GM23338 (cell line): ENCODE results near the gene SMIM22.

Source experiments
- CREB1 ChIP-seq: fragments of 250-450 bp; sonication (Bioruptor Pico); IDR thresholded peaks from 2 replicates; pipeline ENCODE4 v1.5.0; 2020; ENCODE audit warnings: low read depth, mild to moderate bottlenecking, moderate library complexity
- CTCF ChIP-seq, 2 experiments: fragments of 200-600 bp in 1 of 2; sonication (generic) in 1 of 2; conservative IDR thresholded peaks; 2 replicates each; pipeline versions ENCODE4 v1.5.1 to v1.6.1; 2016 to 2017; ENCODE audit warnings: antibody characterized with exemption in 2 of 2, low read depth in 2 of 2, mild to moderate bottlenecking in 2 of 2, moderate library complexity in 1 of 2
- EZH2 ChIP-seq: fragments of 200-600 bp; sonication (generic); IDR thresholded peaks from one replicate; pipeline ENCODE4 v1.8.0; 2017; ENCODE audit warnings: antibody characterized with exemption, mild to moderate bottlenecking, low read depth; ENCODE audit not compliant: unreplicated experiment
- EZH2phosphoT487 ChIP-seq: fragments of 200-600 bp; sonication (generic); IDR thresholded peaks from one replicate; pipeline ENCODE4 v1.8.1; 2018; ENCODE audit warnings: antibody characterized with exemption; ENCODE audit not compliant: unreplicated experiment
- JUNB ChIP-seq: IDR thresholded peaks from one replicate; pipeline ENCODE4 v1.6.1; 2016; ENCODE audit warnings: antibody characterized with exemption; ENCODE audit not compliant: unreplicated experiment
- POLR2AphosphoS5 ChIP-seq: IDR thresholded peaks from 2 replicates; pipeline ENCODE4 v1.6.1; 2016; ENCODE audit warnings: antibody characterized with exemption, low read depth
- STAT1 ChIP-seq: IDR thresholded peaks from one replicate; pipeline ENCODE4 v1.6.1; 2016; ENCODE audit warnings: antibody characterized with exemption; ENCODE audit not compliant: unreplicated experiment
- ZNF114 ChIP-seq: fragments of 250-450 bp; sonication (Bioruptor Pico); IDR thresholded peaks from 2 replicates; pipeline ENCODE4 v1.5.0; 2020; ENCODE audit warnings: mild to moderate bottlenecking, moderate library complexity
- TF ChIP-seq, protein P1 (sequence below): IDR thresholded peaks from one replicate; pipeline ENCODE4 v1.6.1; 2018; ENCODE audit warnings: antibody characterized with exemption; ENCODE audit not compliant: unreplicated experiment

- TF ChIP-seq CTCF (conservative IDR thresholded peaks at IDR 0.05; ENCODE audit: low read depth in 2 of 2) (no peak), EZH2 (no peak), ZNF114 (CRISPR knock-in tag) (no peak), POLR2AphosphoS5 (no peak), EZH2phosphoT487 (no peak), STAT1 (no peak), JUNB (no peak), CREB1 (CRISPR knock-in tag) (no peak)
- TF ChIP-seq, protein P1, sequence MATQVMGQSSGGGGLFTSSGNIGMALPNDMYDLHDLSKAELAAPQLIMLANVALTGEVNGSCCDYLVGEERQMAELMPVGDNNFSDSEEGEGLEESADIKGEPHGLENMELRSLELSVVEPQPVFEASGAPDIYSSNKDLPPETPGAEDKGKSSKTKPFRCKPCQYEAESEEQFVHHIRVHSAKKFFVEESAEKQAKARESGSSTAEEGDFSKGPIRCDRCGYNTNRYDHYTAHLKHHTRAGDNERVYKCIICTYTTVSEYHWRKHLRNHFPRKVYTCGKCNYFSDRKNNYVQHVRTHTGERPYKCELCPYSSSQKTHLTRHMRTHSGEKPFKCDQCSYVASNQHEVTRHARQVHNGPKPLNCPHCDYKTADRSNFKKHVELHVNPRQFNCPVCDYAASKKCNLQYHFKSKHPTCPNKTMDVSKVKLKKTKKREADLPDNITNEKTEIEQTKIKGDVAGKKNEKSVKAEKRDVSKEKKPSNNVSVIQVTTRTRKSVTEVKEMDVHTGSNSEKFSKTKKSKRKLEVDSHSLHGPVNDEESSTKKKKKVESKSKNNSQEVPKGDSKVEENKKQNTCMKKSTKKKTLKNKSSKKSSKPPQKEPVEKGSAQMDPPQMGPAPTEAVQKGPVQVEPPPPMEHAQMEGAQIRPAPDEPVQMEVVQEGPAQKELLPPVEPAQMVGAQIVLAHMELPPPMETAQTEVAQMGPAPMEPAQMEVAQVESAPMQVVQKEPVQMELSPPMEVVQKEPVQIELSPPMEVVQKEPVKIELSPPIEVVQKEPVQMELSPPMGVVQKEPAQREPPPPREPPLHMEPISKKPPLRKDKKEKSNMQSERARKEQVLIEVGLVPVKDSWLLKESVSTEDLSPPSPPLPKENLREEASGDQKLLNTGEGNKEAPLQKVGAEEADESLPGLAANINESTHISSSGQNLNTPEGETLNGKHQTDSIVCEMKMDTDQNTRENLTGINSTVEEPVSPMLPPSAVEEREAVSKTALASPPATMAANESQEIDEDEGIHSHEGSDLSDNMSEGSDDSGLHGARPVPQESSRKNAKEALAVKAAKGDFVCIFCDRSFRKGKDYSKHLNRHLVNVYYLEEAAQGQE: no peak
These were observed 33.0 kb upstream of the SMIM22 start for GRCh38 chr16:4762205-4762604.
